ENCODE results near the gene CCDC117. TPM values are rescaled to one million over a fixed set of nuclear protein-coding genes. Genes with fewer than 3 reads are reported as not detected.
"Not testable (repeated sequence)": the region's sequence is repeated elsewhere in the genome, so short reads cannot be mapped to it uniquely, and the experiment has no call there.

CCDC117 gene
- total RNA-seq, 6 experiments from 2014 or later: 13.2 to 17.4 (median 14.8) TPM

GRCh38 chr22:28742562-28742962 lies 29.9 kb upstream of the CCDC117 start:
- Mint-ChIP-seq H3K27ac (peak overlapping the region; percentile 90), H3K4me1 (ENCODE audit: low read depth) (peaks cover 42% of the 10 kb centered on the region), H3K9me3 (no peaks in the 10 kb centered on the region), H3K4me3 (peak overlapping the region; percentile 93), H3K27me3 (ENCODE audit: insufficient read depth) (peaks cover 3% of the 10 kb centered on the region; the same call in 1 of the 2 replicates), H3K36me3 (ENCODE audit: low read depth) (peaks cover 8% of the 10 kb centered on the region; the same call in 1 of the 2 replicates)
- TF ChIP-seq CTCF (IDR thresholded peaks at IDR 0.05): no peak
- DNase-seq: no peak

DNA sequence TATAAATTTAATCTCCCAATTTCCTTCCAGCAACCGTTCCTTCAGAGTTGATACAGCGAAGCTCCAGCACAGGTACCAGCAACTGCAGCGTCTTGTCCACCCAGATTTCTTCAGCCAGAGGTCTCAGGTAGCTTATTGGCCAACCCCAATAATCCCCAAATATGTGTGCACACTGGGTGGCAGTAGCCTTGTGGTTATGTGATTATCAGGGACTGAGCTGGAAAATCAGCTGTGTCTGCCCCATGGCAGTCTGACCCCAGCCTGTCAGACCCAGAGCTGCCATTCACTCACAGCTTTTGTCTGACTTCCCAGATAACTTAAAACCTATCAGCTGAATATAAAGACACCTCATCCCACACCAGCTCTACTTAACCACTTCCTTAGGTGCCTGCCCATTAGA lies 28.6 kb upstream of the CCDC117 start:
- peaks cover 3% of the 10 kb centered on the region; the same call in 1 of the 2 replicates for H3K27me3 Mint-ChIP-seq (ENCODE audit: insufficient read depth)
- peaks cover 12% of the 10 kb centered on the region; the same call in 1 of the 2 replicates for H3K36me3 Mint-ChIP-seq (ENCODE audit: low read depth)
- H3K4me3 Mint-ChIP-seq: no peak overlapping the region; the same call in 1 of the 2 replicates
- TF ChIP-seq CTCF (IDR thresholded peaks at IDR 0.05): no peak
- H3K9me3 Mint-ChIP-seq: no peaks in the 10 kb centered on the region
- DNase-seq: no peak
- H3K4me1 Mint-ChIP-seq (ENCODE audit: low read depth): peaks cover 36% of the 10 kb centered on the region
- H3K27ac Mint-ChIP-seq: 0 out of 2 replicates have a peak overlapping the region, but pooled peaks have one; percentile 90

- Mint-ChIP-seq H3K4me1 (ENCODE audit: low read depth) (peaks cover 23% of the 10 kb centered on the region), H3K4me3 (peak overlapping the region; percentile 53), H3K27me3 (ENCODE audit: insufficient read depth) (no peaks in the 10 kb centered on the region), H3K27ac (peak overlapping the region; percentile 67), H3K9me3 (no peaks in the 10 kb centered on the region), H3K36me3 (ENCODE audit: low read depth) (peaks cover 15% of the 10 kb centered on the region; the same call in 1 of the 2 replicates)
- peak; percentile 58 for DNase-seq
- TF ChIP-seq CTCF (IDR thresholded peaks at IDR 0.05): no peak
Observed at GRCh38 chr22:28750471-28750881, 22.0 kb upstream of the CCDC117 start.

DNA sequence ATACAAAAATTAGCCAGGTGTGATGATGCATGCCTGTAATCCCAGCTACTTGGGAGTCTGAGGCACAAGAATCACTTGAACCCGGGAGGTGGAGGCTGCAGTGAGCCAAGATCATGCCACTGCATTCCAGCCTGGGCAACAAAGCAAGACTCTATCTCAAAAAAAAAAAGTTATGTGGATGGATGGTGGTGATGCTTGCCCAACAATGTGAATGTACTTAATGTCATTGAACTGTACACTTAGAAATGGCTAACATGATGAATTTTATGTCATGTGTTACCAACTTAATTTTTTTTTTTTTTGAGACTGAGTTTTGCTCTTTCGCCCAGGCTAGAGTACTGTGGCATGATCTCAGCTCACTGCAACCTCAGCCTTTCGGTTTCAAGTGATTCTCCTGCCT lies 18.0 kb upstream of the CCDC117 start:
- DNase-seq; H3K27ac Mint-ChIP-seq; H3K27me3 Mint-ChIP-seq (ENCODE audit: insufficient read depth); H3K36me3 Mint-ChIP-seq (ENCODE audit: low read depth); H3K4me3 Mint-ChIP-seq; H3K9me3 Mint-ChIP-seq: not testable (repeated sequence)
- H3K4me1 Mint-ChIP-seq (ENCODE audit: low read depth): peaks cover 17% of the 10 kb centered on the region

GRCh38 chr22:28759861-28760560 lies 12.5 kb upstream of the CCDC117 start:
- H3K27ac Mint-ChIP-seq: no peak overlapping the region
- 0 out of 2 replicates have a peak, but pooled peaks cover 6% of the 10 kb centered on the region for H3K36me3 Mint-ChIP-seq (ENCODE audit: low read depth)
- no peak overlapping the region for H3K4me3 Mint-ChIP-seq
- no peaks in the 10 kb centered on the region for H3K9me3 Mint-ChIP-seq
- no peak for TF ChIP-seq CTCF (IDR thresholded peaks at IDR 0.05)
- H3K27me3 Mint-ChIP-seq (ENCODE audit: insufficient read depth): peaks cover 2% of the 10 kb centered on the region; the same call in 1 of the 2 replicates
- DNase-seq: no peak
- no peaks in the 10 kb centered on the region for H3K4me1 Mint-ChIP-seq (ENCODE audit: low read depth)

DNA sequence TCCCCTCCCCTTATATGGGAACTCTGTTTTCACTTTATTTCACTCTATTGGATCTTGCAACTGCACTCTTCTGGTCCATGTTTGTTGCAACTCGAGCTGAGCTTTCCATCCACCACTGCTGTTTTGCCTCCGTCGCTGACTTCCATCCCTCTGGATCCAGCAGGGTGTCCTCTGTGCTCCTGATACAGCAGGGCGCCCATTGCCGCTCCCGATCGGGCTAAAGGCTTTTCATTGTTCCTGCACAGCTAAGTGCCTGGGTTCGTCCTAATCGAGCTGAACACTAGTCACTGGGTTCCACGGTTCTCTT lies 11.1 kb upstream of the CCDC117 start:
- no peak overlapping the region for H3K4me3 Mint-ChIP-seq
- peaks cover 2% of the 10 kb centered on the region; the same call in 1 of the 2 replicates for H3K27me3 Mint-ChIP-seq (ENCODE audit: insufficient read depth)
- no peaks in the 10 kb centered on the region for H3K4me1 Mint-ChIP-seq (ENCODE audit: low read depth)
- no peaks in the 10 kb centered on the region for H3K9me3 Mint-ChIP-seq
- TF ChIP-seq CTCF (IDR thresholded peaks at IDR 0.05): no peak
- 0 out of 2 replicates have a peak, but pooled peaks cover 6% of the 10 kb centered on the region for H3K36me3 Mint-ChIP-seq (ENCODE audit: low read depth)
- no peak for DNase-seq
- no peak overlapping the region for H3K27ac Mint-ChIP-seq

GRCh38 chr22:28762000-28762399 lies 10.5 kb upstream of the CCDC117 start:
- not testable (repeated sequence) for H3K27me3 Mint-ChIP-seq (ENCODE audit: insufficient read depth); DNase-seq; H3K36me3 Mint-ChIP-seq (ENCODE audit: low read depth); H3K4me3 Mint-ChIP-seq; H3K27ac Mint-ChIP-seq; H3K4me1 Mint-ChIP-seq (ENCODE audit: low read depth); H3K9me3 Mint-ChIP-seq
